ENCODE measurements around the gene LRRTM3.

LRRTM3 gene

GRCh38 chr10:67107670-67108069 lies 181.8 kb downstream of the LRRTM3 start:
- Mint-ChIP-seq H3K36me3 (no peaks in the 10 kb centered on the region), H3K9me3 (peaks cover 3% of the 10 kb centered on the region), H3K4me1 (no peaks in the 10 kb centered on the region), H3K4me3 (no peak overlapping the region), H3K27ac (no peak overlapping the region)
- DNase-seq (ENCODE audit: low spot score in 2 of 2) (no peak), ATAC-seq (no peak)

- ATAC-seq (no peak), DNase-seq (ENCODE audit: low spot score in 2 of 2) (no peak)
- H3K36me3 Mint-ChIP-seq, result no peaks in the 10 kb centered on the region
- no peak overlapping the region for H3K4me3 Mint-ChIP-seq
- H3K9me3 Mint-ChIP-seq, result no peaks in the 10 kb centered on the region
- H3K4me1 Mint-ChIP-seq, result no peaks in the 10 kb centered on the region
- H3K27ac Mint-ChIP-seq, result no peak overlapping the region
Measured at GRCh38 chr10:67110286-67110685, 184.4 kb downstream of the LRRTM3 start.

GRCh38 chr10:67112765-67113164 lies 186.9 kb downstream of the LRRTM3 start:
- ATAC-seq, result no peak
- no peak for DNase-seq (ENCODE audit: low spot score in 2 of 2)
- Mint-ChIP-seq H3K4me1 (no peaks in the 10 kb centered on the region), H3K27ac (no peak overlapping the region), H3K9me3 (no peaks in the 10 kb centered on the region), H3K4me3 (no peak overlapping the region), H3K36me3 (no peaks in the 10 kb centered on the region)

GRCh38 chr10:67114945-67115344 lies 189.1 kb downstream of the LRRTM3 start:
- H3K36me3 Mint-ChIP-seq, result no peaks in the 10 kb centered on the region
- no peak overlapping the region for H3K27ac Mint-ChIP-seq
- DNase-seq (ENCODE audit: low spot score in 2 of 2) (no peak), ATAC-seq (no peak)
- peaks cover 4% of the 10 kb centered on the region for H3K9me3 Mint-ChIP-seq
- no peaks in the 10 kb centered on the region for H3K4me1 Mint-ChIP-seq
- no peak overlapping the region for H3K4me3 Mint-ChIP-seq

GRCh38 chr10:67115972-67116371 lies 190.1 kb downstream of the LRRTM3 start:
- Mint-ChIP-seq H3K4me3 (no peak overlapping the region), H3K27ac (no peak overlapping the region), H3K4me1 (no peaks in the 10 kb centered on the region), H3K9me3 (peaks cover 4% of the 10 kb centered on the region), H3K36me3 (no peaks in the 10 kb centered on the region)
- no peak for DNase-seq (ENCODE audit: low spot score in 2 of 2)
- no peak for ATAC-seq

- ATAC-seq, result no peak
- H3K36me3 Mint-ChIP-seq, result no peaks in the 10 kb centered on the region
- no peak overlapping the region for H3K27ac Mint-ChIP-seq
- DNase-seq (ENCODE audit: low spot score in 2 of 2), result no peak
- H3K4me1 Mint-ChIP-seq, result no peaks in the 10 kb centered on the region
- H3K9me3 Mint-ChIP-seq, result peaks cover 6% of the 10 kb centered on the region
- H3K4me3 Mint-ChIP-seq, result no peak overlapping the region
Measured at GRCh38 chr10:67119651-67120050, 193.8 kb downstream of the LRRTM3 start.

- Mint-ChIP-seq H3K36me3 (no peaks in the 10 kb centered on the region), H3K4me1 (no peaks in the 10 kb centered on the region), H3K4me3 (no peak overlapping the region), H3K9me3 (no peaks in the 10 kb centered on the region), H3K27ac (no peak overlapping the region)
- DNase-seq (ENCODE audit: low spot score in 2 of 2) (no peak), ATAC-seq (no peak)
Measured at GRCh38 chr10:67127441-67127840, 201.6 kb downstream of the LRRTM3 start.

GRCh38 chr10:67140641-67141040 lies 214.8 kb downstream of the LRRTM3 start:
- ATAC-seq (no peak), DNase-seq (ENCODE audit: low spot score in 2 of 2) (no peak)
- H3K9me3 Mint-ChIP-seq, result peaks cover 7% of the 10 kb centered on the region
- H3K4me3 Mint-ChIP-seq, result no peak overlapping the region
- H3K4me1 Mint-ChIP-seq, result no peaks in the 10 kb centered on the region
- no peak overlapping the region for H3K27ac Mint-ChIP-seq
- no peaks in the 10 kb centered on the region for H3K36me3 Mint-ChIP-seq

GRCh38 chr10:67141300-67141699 lies 215.5 kb downstream of the LRRTM3 start:
- no peak for ATAC-seq
- no peak overlapping the region for H3K27ac Mint-ChIP-seq

GRCh38 chr10:67144530-67144929 lies 218.7 kb downstream of the LRRTM3 start:
- no peak overlapping the region for H3K27ac Mint-ChIP-seq
- DNase-seq (ENCODE audit: low spot score in 2 of 2), result no peak
- H3K9me3 Mint-ChIP-seq, result peaks cover 3% of the 10 kb centered on the region
- no peaks in the 10 kb centered on the region for H3K4me1 Mint-ChIP-seq
- ATAC-seq, result no peak
- no peak overlapping the region for H3K4me3 Mint-ChIP-seq
- H3K36me3 Mint-ChIP-seq, result no peaks in the 10 kb centered on the region

More at GRCh38 chr10:67141300-67141699, 215.5 kb downstream of the LRRTM3 start:
- H3K36me3 Mint-ChIP-seq, result no peaks in the 10 kb centered on the region
- H3K9me3 Mint-ChIP-seq, result peaks cover 7% of the 10 kb centered on the region
- H3K4me3 Mint-ChIP-seq, result no peak overlapping the region
- no peaks in the 10 kb centered on the region for H3K4me1 Mint-ChIP-seq
- DNase-seq (ENCODE audit: low spot score in 2 of 2), result no peak
